ENCODE data around the gene PPIG.

PPIG gene

GRCh38 chr2:169647496-169647895 lies 63.3 kb downstream of the PPIG start:
- DNase-seq (ENCODE audit: low read depth): no peak
- no peak for TF ChIP-seq CTCF (IDR thresholded peaks at IDR 0.05; ENCODE audit: low read length, missing control alignments)
- H3K4me3 ChIP-seq (replicated peaks; ENCODE audit: low read depth, low read length): no peak overlapping the region

GRCh38 chr2:169649278-169649677 lies 65.1 kb downstream of the PPIG start:
- DNase-seq (ENCODE audit: low read depth): no peak
- no peak for TF ChIP-seq CTCF (IDR thresholded peaks at IDR 0.05; ENCODE audit: low read length, missing control alignments)
- H3K4me3 ChIP-seq (replicated peaks; ENCODE audit: low read depth, low read length): no peak overlapping the region

- no peak for DNase-seq (ENCODE audit: low read depth)
- TF ChIP-seq CTCF (IDR thresholded peaks at IDR 0.05; ENCODE audit: low read length, missing control alignments): no peak
- H3K4me3 ChIP-seq (replicated peaks; ENCODE audit: low read depth, low read length): no peak overlapping the region
These were observed 69.5 kb downstream of the PPIG start for GRCh38 chr2:169653636-169654035.

- no peak for DNase-seq (ENCODE audit: low read depth)
- TF ChIP-seq CTCF (IDR thresholded peaks at IDR 0.05; ENCODE audit: low read length, missing control alignments): no peak
- no peak overlapping the region for H3K4me3 ChIP-seq (replicated peaks; ENCODE audit: low read depth, low read length)
These were observed 72.0 kb downstream of the PPIG start for GRCh38 chr2:169656164-169656563.

GRCh38 chr2:169658877-169659276 lies 74.7 kb downstream of the PPIG start:
- no peak overlapping the region for H3K4me3 ChIP-seq (replicated peaks; ENCODE audit: low read depth, low read length)
- DNase-seq (ENCODE audit: low read depth): no peak
- TF ChIP-seq CTCF (IDR thresholded peaks at IDR 0.05; ENCODE audit: low read length, missing control alignments): no peak

GRCh38 chr2:169659320-169659719 lies 75.2 kb downstream of the PPIG start:
- no peak overlapping the region for H3K4me3 ChIP-seq (replicated peaks; ENCODE audit: low read depth, low read length)

More at GRCh38 chr2:169659320-169659719, 75.2 kb downstream of the PPIG start:
- no peak for DNase-seq (ENCODE audit: low read depth)
- TF ChIP-seq CTCF (IDR thresholded peaks at IDR 0.05; ENCODE audit: low read length, missing control alignments): no peak
